ENCODE results near the gene SRGAP1. TPM values are rescaled to one million over a fixed set of nuclear protein-coding genes. Genes with fewer than 3 reads are reported as not detected.

The SRGAP1 gene
- total and polyA plus RNA-seq, 2 of the 8 experiments (the other 6 are each of a cell fraction or from before 2014, with no cell fraction given), result 3.2 to 7.3 TPM

- no peak for FAIRE-seq
- no peak overlapping the region for H4K5ac ChIP-seq (ENCODE audit: insufficient read length, low read depth, low read length)
- H3K9ac ChIP-seq (replicated peaks in 1 of 4; ENCODE audit: extremely low read depth in 1 of 4, low read depth in 3 of 4, low read length in 3 of 4), result no peak overlapping the region
- no peaks in the 10 kb centered on the region for H3K9me3 ChIP-seq (ENCODE audit: insufficient read depth in 2 of 2, low read depth in 1 of 2, low read length in 1 of 2)
- H2BK5ac ChIP-seq (ENCODE audit: low read depth, low read length), result no peak overlapping the region
- no peak overlapping the region for H3K14ac ChIP-seq (ENCODE audit: insufficient read length)
- H3K79me1 ChIP-seq (ENCODE audit: low read depth, low read length), result no peaks in the 10 kb centered on the region
- no peak overlapping the region for H3K4ac ChIP-seq (replicated peaks; ENCODE audit: insufficient read length, low read depth, low read length)
- no peak overlapping the region for H2BK15ac ChIP-seq (ENCODE audit: low read length)
- H3K27ac ChIP-seq (ENCODE audit: low read depth, low read length), result no peak overlapping the region
- no peaks in the 10 kb centered on the region for H3K79me2 ChIP-seq (ENCODE audit: control insufficient read depth in 1 of 2, insufficient read depth in 2 of 2, low read length in 2 of 2)
- H3K18ac ChIP-seq (ENCODE audit: extremely low read depth, low read length), result no peak overlapping the region
- no peak overlapping the region for H3K56ac ChIP-seq (replicated peaks; ENCODE audit: insufficient read length, low read depth, low read length)
- H2BK20ac ChIP-seq (ENCODE audit: low read length), result no peak overlapping the region
- no peaks in the 10 kb centered on the region; a peak in 1 of 8 replicates for H3K36me3 ChIP-seq (ENCODE audit: control insufficient read depth in 2 of 4, insufficient read depth in 4 of 4, low read length in 3 of 4)
- H2BK12ac ChIP-seq (ENCODE audit: low read depth, low read length), result no peak overlapping the region; the same call in 1 of the 2 replicates
- H3K4me3 ChIP-seq (ENCODE audit: extremely low read depth in 1 of 4, insufficient read depth in 2 of 4, low read depth in 3 of 4, low read length in 4 of 4), result no peak overlapping the region
- no peak overlapping the region for H2AFZ ChIP-seq (ENCODE audit: low read length)
- 75% methylated on average over 1 of the region's 1 CpG; no CpG with 5 or more reads in 1 of the 2 experiments for WGBS, 2 experiments (ENCODE audit: extremely low coverage in 1 of 2, insufficient coverage in 1 of 2, insufficient read length in 1 of 2, insufficient replicate concordance in 2 of 2, low coverage in 1 of 2, low lambda C conversion rate in 2 of 2, missing lambda C conversion rate in 1 of 2)
- H2AK5ac ChIP-seq (ENCODE audit: low read depth, low read length), result no peak overlapping the region
- H3K27me3 ChIP-seq (replicated peaks in 1 of 4; ENCODE audit: control insufficient read depth in 3 of 4, extremely low read depth in 1 of 4, insufficient read depth in 3 of 4, low read length in 3 of 4), result no peaks in the 10 kb centered on the region
- H3K4me1 ChIP-seq (replicated peaks in 1 of 4; ENCODE audit: control insufficient read depth in 3 of 4, insufficient read depth in 4 of 4, low read length in 3 of 4), result peaks cover 0 to 10% (median 6%) of the 10 kb centered on the region in 4 experiments; a peak in 5 of 7 replicates
- H3K4me2 ChIP-seq (ENCODE audit: insufficient read depth in 1 of 2, low read depth in 2 of 2, low read length in 2 of 2), result no peak overlapping the region
- no peak for DNase-seq (ENCODE audit: low read depth in 1 of 2, low spot score in 2 of 2)
- no peak overlapping the region for H3K23ac ChIP-seq (ENCODE audit: insufficient read length)
- TF ChIP-seq RNF2 (IDR thresholded peaks at IDR 0.05; ENCODE audit: borderline replicate concordance, low read depth, low read length, missing control alignments, poor library complexity, severe bottlenecking) (no peak), TBP (IDR thresholded peaks at IDR 0.05; ENCODE audit: low read depth, low read length) (no peak)
- H4K91ac ChIP-seq (replicated peaks; ENCODE audit: insufficient read length, low read length), result no peak overlapping the region
- CTCF ChIA-PET (ENCODE audit: partially characterized antibody), result interaction anchor here (0.7 to 1.0 kb wide), 3 partner anchors 10 to 346 kb away, joined by 3 to 4 read pairs (median 3); no protein-coding TSS in a partner anchor
- H3K23me2 ChIP-seq (ENCODE audit: low read depth, low read length), result no peaks in the 10 kb centered on the region
- no peak overlapping the region for H4K8ac ChIP-seq (ENCODE audit: extremely low read depth, insufficient read depth, low read length)
- H4K20me1 ChIP-seq (replicated peaks in 1 of 2; ENCODE audit: control insufficient read depth in 1 of 2, insufficient read depth in 2 of 2, low read length in 2 of 2), result no peaks in the 10 kb centered on the region
- H2BK120ac ChIP-seq (replicated peaks; ENCODE audit: low read depth, low read length), result no peak overlapping the region
- POLR2A ChIA-PET (ENCODE audit: partially characterized antibody), result no interaction called here
Measured at GRCh38 chr12:64172143-64172970, 327.9 kb downstream of the SRGAP1 start.
